SK-N-SH (cell line): Measurements from ENCODE around the gene SLC44A5. TPM values are rescaled to one million over a fixed set of nuclear protein-coding genes. Genes with fewer than 3 reads are reported as not detected.

Experiments used
- CTCF ChIA-PET: fragments of 300-600, 350-600 bp; formaldehyde crosslinking; extraction: SDS; loops from one replicate; lab custom pipeline; 2021; lab: Yijun Ruan, JAX
- POLR2A ChIA-PET: fragments of 350-600 bp; sonication (Branson Sonifier 250); formaldehyde crosslinking; extraction: SDS; loops from one replicate; lab custom pipeline; 2020; ENCODE audit warnings: antibody characterized with exemption, inconsistent platforms; lab: Yijun Ruan, JAX
- DNase-seq: peaks from one replicate; pipeline ENCODE4 v3.0.0; 2012
- H2AFZ ChIP-seq: fragments of 200-600 bp; sonication (generic); 2 replicates; pipeline ENCODE4 v1.8.1; 2016; ENCODE audit warnings: antibody characterized with exemption, mild to moderate bottlenecking, low read depth
- H3F3A ChIP-seq: fragments of 200-600 bp; sonication (generic); replicated peaks from 2 replicates; pipeline ENCODE3; 2016; ENCODE audit warnings: antibody characterized with exemption, mild to moderate bottlenecking; ENCODE audit not compliant: insufficient read depth
- H3K27ac ChIP-seq, 2 experiments: fragments of 200-500 bp in 1 of 2; fragments of 200-600 bp in 1 of 2; sonication (Bioruptor generic) in 1 of 2; sonication (generic), shearing (Covaris generic) in 1 of 2; 2 replicates each; pipeline versions ENCODE4 v1.5.1 to v1.6.1; 2014 to 2016; ENCODE audit warnings: low read depth in 2 of 2, inconsistent platforms in 1 of 2, low read length in 1 of 2, mild to moderate bottlenecking in 1 of 2, mixed read lengths in 1 of 2
- H3K27me3 ChIP-seq: fragments of 200-600 bp; sonication (generic), shearing (Covaris generic); 2 replicates; pipeline ENCODE4 v1.6.1; 2016; ENCODE audit warnings: mixed run types; ENCODE audit not compliant: insufficient read depth
- H3K36me3 ChIP-seq, 2 experiments: fragments of 200-500 bp in 1 of 2; fragments of 200-600 bp in 1 of 2; sonication (Bioruptor generic) in 1 of 2; sonication (generic) in 1 of 2; replicated peaks in 1 of 2; 2 replicates each; pipeline versions ENCODE3 to v1.5.1; 2014 to 2016; ENCODE audit warnings: low read length in 1 of 2, mild to moderate bottlenecking in 1 of 2; ENCODE audit not compliant: insufficient read depth in 2 of 2, control insufficient read depth in 1 of 2
- H3K4me1 ChIP-seq, 2 experiments: fragments of 200-500 bp in 1 of 2; fragments of 200-600 bp in 1 of 2; sonication (Bioruptor generic) in 1 of 2; sonication (generic), shearing (Covaris generic) in 1 of 2; 2 replicates each; pipeline versions ENCODE4 v1.5.1 to v1.6.1; 2014 to 2016; ENCODE audit warnings: low read depth in 1 of 2, low read length in 1 of 2, mixed run types in 1 of 2; ENCODE audit not compliant: insufficient read depth in 2 of 2, control insufficient read depth in 1 of 2
- H3K4me2 ChIP-seq: fragments of 200-600 bp; sonication (generic), shearing (Covaris generic); 2 replicates; pipeline ENCODE4 v1.6.1; 2017; ENCODE audit warnings: mixed run types
- H3K4me3 ChIP-seq, 2 experiments: fragments of 200-500 bp in 1 of 2; fragments of 200-600 bp in 1 of 2; sonication (Bioruptor generic) in 1 of 2; sonication (generic), shearing (Covaris generic) in 1 of 2; 2 replicates each; pipeline versions ENCODE4 v1.5.1 to v1.8.1; 2014 to 2016; ENCODE audit warnings: low read depth in 2 of 2, inconsistent platforms in 1 of 2, low read length in 1 of 2, mild to moderate bottlenecking in 1 of 2, mixed read lengths in 1 of 2, moderate library complexity in 1 of 2
- H3K79me2 ChIP-seq: fragments of 200-600 bp; sonication (generic); 2 replicates; pipeline ENCODE4 v1.8.1; 2017; ENCODE audit warnings: mild to moderate bottlenecking; ENCODE audit not compliant: insufficient read depth
- H3K9ac ChIP-seq: fragments of 200-600 bp; sonication (generic); 2 replicates; pipeline ENCODE4 v1.6.1; 2017; ENCODE audit warnings: mixed run types
- H3K9me2 ChIP-seq: fragments of 200-600 bp; sonication (generic); 2 replicates; pipeline ENCODE4 v1.6.1; 2017; ENCODE audit warnings: mixed run types
- H3K9me3 ChIP-seq: fragments of 200-600 bp; sonication (generic); 2 replicates; pipeline ENCODE4 v1.6.1; 2017; ENCODE audit warnings: mixed run types, mild to moderate bottlenecking, moderate library complexity
- H4K20me1 ChIP-seq: fragments of 200-600 bp; sonication (generic); 2 replicates; pipeline ENCODE4 v1.6.1; 2017; ENCODE audit warnings: mild to moderate bottlenecking, mixed run types; ENCODE audit not compliant: insufficient read depth
- CTCF ChIP-seq: fragments of 200-600 bp; sonication (generic); IDR thresholded peaks from 2 replicates; pipeline ENCODE4 v1.6.1; 2017; ENCODE audit warnings: antibody characterized with exemption, mild to moderate bottlenecking, moderate library complexity
- ELF1 ChIP-seq: IDR thresholded peaks from 2 replicates; pipeline ENCODE4 v1.4.0; 2012
- EZH2phosphoT487 ChIP-seq: fragments of 200-600 bp; sonication (generic); IDR thresholded peaks from 2 replicates; pipeline ENCODE4 v1.6.1; 2017; ENCODE audit warnings: low read depth, mixed run types, mild to moderate bottlenecking, antibody characterized with exemption, moderate library complexity, borderline replicate concordance
- FOXJ3 ChIP-seq: sonication (generic); formaldehyde crosslinking; IDR thresholded peaks from 2 replicates; pipeline ENCODE4 v1.5.1; 2020; ENCODE audit warnings: mild to moderate bottlenecking, missing genetic modification reagents
- FOXM1 ChIP-seq: IDR thresholded peaks from 2 replicates; pipeline ENCODE4 v1.4.0; 2012; ENCODE audit warnings: low read depth, mild to moderate bottlenecking
- GABPA ChIP-seq: IDR thresholded peaks from 2 replicates; pipeline ENCODE4 v1.4.0; 2012; ENCODE audit warnings: low read depth, mild to moderate bottlenecking
- GATA2 ChIP-seq: sonication (generic); formaldehyde crosslinking; IDR thresholded peaks from 2 replicates; pipeline ENCODE4 v1.5.0; 2020; ENCODE audit warnings: mild to moderate bottlenecking, missing genetic modification reagents
- JUND ChIP-seq: IDR thresholded peaks from 2 replicates; pipeline ENCODE4 v1.4.0; 2012
- MAX ChIP-seq: IDR thresholded peaks from 2 replicates; pipeline ENCODE4 v1.4.0; 2012; ENCODE audit warnings: low read depth
- MEF2A ChIP-seq: IDR thresholded peaks from 2 replicates; pipeline ENCODE4 v1.4.0; 2012; ENCODE audit warnings: low read depth, borderline replicate concordance
- MXI1 ChIP-seq: IDR thresholded peaks from 2 replicates; pipeline ENCODE4 v1.6.1; 2012; ENCODE audit warnings: mild to moderate bottlenecking, low read depth, low read length, improper control_type of control experiment
- NFIC ChIP-seq: IDR thresholded peaks from 2 replicates; pipeline ENCODE4 v1.4.0; 2012; ENCODE audit warnings: borderline replicate concordance
- POLR2AphosphoS5 ChIP-seq: IDR thresholded peaks from 2 replicates; pipeline ENCODE4 v1.6.1; 2012; ENCODE audit warnings: low read depth, low read length
- RAD21 ChIP-seq: IDR thresholded peaks from 2 replicates; pipeline ENCODE4 v1.6.1; 2012; ENCODE audit warnings: mild to moderate bottlenecking, low read length
- RCOR1 ChIP-seq: fragments of 150-350 bp; IDR thresholded peaks from 2 replicates; pipeline ENCODE4 v1.6.1; 2017; ENCODE audit warnings: antibody characterized with exemption, low read length
- RFX5 ChIP-seq: IDR thresholded peaks from 2 replicates; pipeline ENCODE4 v1.6.1; 2012; ENCODE audit warnings: mild to moderate bottlenecking, improper control_type of control experiment, low read length
- SIN3A ChIP-seq: IDR thresholded peaks from 2 replicates; pipeline ENCODE4 v1.6.1; 2012; ENCODE audit warnings: low read depth, mild to moderate bottlenecking, low read length, moderate library complexity, borderline replicate concordance
- SMC3 ChIP-seq: IDR thresholded peaks from 2 replicates; pipeline ENCODE4 v1.6.1; 2012; ENCODE audit warnings: low read depth, low read length, improper control_type of control experiment
- TAF1 ChIP-seq: IDR thresholded peaks from 2 replicates; pipeline ENCODE4 v1.6.1; 2012; ENCODE audit warnings: low read depth, mild to moderate bottlenecking, low read length, moderate library complexity, borderline replicate concordance
- TCF12 ChIP-seq: IDR thresholded peaks from 2 replicates; pipeline ENCODE4 v1.4.0; 2012
- USF1 ChIP-seq: IDR thresholded peaks from 2 replicates; pipeline ENCODE4 v1.4.0; 2012; ENCODE audit warnings: low read depth, borderline replicate concordance
- USF2 ChIP-seq: fragments of 150-350 bp; IDR thresholded peaks from 2 replicates; pipeline ENCODE4 v1.6.1; 2017; ENCODE audit warnings: antibody characterized with exemption, low read length, low read depth, borderline replicate concordance
- YY1 ChIP-seq: IDR thresholded peaks from 2 replicates; pipeline ENCODE4 v1.4.0; 2012; ENCODE audit warnings: low read depth, mild to moderate bottlenecking
- ZBTB33 ChIP-seq: IDR thresholded peaks from 2 replicates; pipeline ENCODE4 v1.4.0; 2012; ENCODE audit warnings: low read depth, borderline replicate concordance
- WGBS: methylation state at CpG from one replicate; pipeline ENCODE4 v1.1.6; 2017; ENCODE audit warnings: low lambda C conversion rate; 5-methylcytosine and 5-hydroxymethylcytosine counted together
- polyA plus RNA-seq, 3 experiments: library from polyadenylated mRNA; depleted of rRNA; stranded (reverse); fragments of >200 nt; gene quantifications; 2 replicates each; pipeline ENCODE4 v1.2.3, GENCODE V29; 2012

SLC44A5 gene
- polyA plus RNA-seq, 1 of the 3 experiments (the other 2 are of a cell fraction) = 4.9 TPM

- H3K9ac ChIP-seq = peak overlapping the region; percentile 17; the same call in 1 of the 2 replicates
- no peaks in the 10 kb centered on the region for H4K20me1 ChIP-seq
- ChIA-PET POLR2A (no interaction called here), CTCF (interaction anchor here (1.1 to 1.4 kb wide), 2 partner anchors 9 to 80 kb away, joined by 4 to 6 read pairs; no protein-coding TSS in a partner anchor)
- H3K9me2 ChIP-seq = no peaks in the 10 kb centered on the region
- 45% methylated on average over 2 of the region's 2 CpGs for WGBS
- H3K36me3 ChIP-seq = no peaks in the 10 kb centered on the region
- H3K27ac ChIP-seq = peak overlapping the region; percentile 14 to 84; a peak in 2 of 4 replicates
- no peaks in the 10 kb centered on the region for H3K9me3 ChIP-seq
- DNase-seq = no peak
- peaks cover 12% of the 10 kb centered on the region for H3F3A ChIP-seq
- H3K4me3 ChIP-seq = no peak overlapping the region
- H3K4me1 ChIP-seq = peaks cover 0 to 6% of the 10 kb centered on the region in 2 experiments; a peak in 1 of 4 replicates
- no peaks in the 10 kb centered on the region for H3K79me2 ChIP-seq
- H3K4me2 ChIP-seq = peak overlapping the region; percentile 54
- H2AFZ ChIP-seq = peak overlapping the region; percentile 61
- no peaks in the 10 kb centered on the region for H3K27me3 ChIP-seq
- TF ChIP-seq NFIC = no peak; the same call in 1 of the 2 replicates
- TF ChIP-seq GATA2 (CRISPR knock-in tag) = no peak
- TF ChIP-seq FOXM1 = 0 out of 2 replicates have a peak, but pooled peaks have one; percentile 37
- no peak for TF ChIP-seq RCOR1
- TF ChIP-seq ZBTB33 = no peak
- no peak for TF ChIP-seq MXI1
- TF ChIP-seq FOXJ3 (CRISPR knock-in tag) = no peak
- no peak for TF ChIP-seq TAF1
- no peak for TF ChIP-seq USF2
- no peak for TF ChIP-seq RFX5
- no peak for TF ChIP-seq SIN3A
- peak; percentile 53 for TF ChIP-seq TCF12
- no peak; the same call in 1 of the 2 replicates for TF ChIP-seq MAX
- TF ChIP-seq JUND = peak; percentile 66
- TF ChIP-seq SMC3 = no peak
- TF ChIP-seq USF1 = no peak
- no peak for TF ChIP-seq RAD21
- TF ChIP-seq POLR2AphosphoS5 = peak; percentile 32; the same call in 1 of the 2 replicates
- TF ChIP-seq ELF1 = no peak; the same call in 1 of the 2 replicates
- no peak for TF ChIP-seq GABPA
- TF ChIP-seq CTCF = no peak
- no peak for TF ChIP-seq MEF2A
- peak; percentile 79; the same call in 1 of the 2 replicates for TF ChIP-seq YY1
- TF ChIP-seq EZH2phosphoT487 = no peak
Observed at GRCh38 chr1:75345538-75346292, 265.2 kb downstream of the SLC44A5 start.
